OCI-LY3 (cell line): Measurements from ENCODE around the gene CCDC28A.

Experiments used
- H2AFZ ChIP-seq: fragments of 200-600, 300-600 bp; shearing (Covaris generic); 2 replicates; pipeline ENCODE4 v1.6.0; 2014; ENCODE audit warnings: antibody characterized with exemption, low read depth, low read length
- H3K27ac ChIP-seq: fragments of 200-600, 300-600 bp; sonication (generic); 2 replicates; pipeline ENCODE4 v1.5.1; 2014; ENCODE audit warnings: mild to moderate bottlenecking, low read length, moderate library complexity, mixed read lengths
- H3K27me3 ChIP-seq: fragments of 200-600, 300-600 bp; sonication (generic); 2 replicates; pipeline ENCODE4 v1.6.1; 2014; ENCODE audit warnings: low read depth, low read length, mixed read lengths
- H3K36me3 ChIP-seq: fragments of 200-600, 300-600 bp; sonication (generic); replicated peaks from 2 replicates; pipeline ENCODE3; 2014; ENCODE audit warnings: low read depth, low read length, mixed read lengths
- H3K4me1 ChIP-seq: fragments of 300-600, 200-600 bp; sonication (generic); 2 replicates; pipeline ENCODE4 v1.6.1; 2014; ENCODE audit warnings: low read length, mixed read lengths
- H3K4me2 ChIP-seq: fragments of 200-600, 300-600 bp; sonication (generic); 2 replicates; pipeline ENCODE4 v1.6.1; 2014; ENCODE audit warnings: low read length, mixed read lengths
- H3K4me3 ChIP-seq: fragments of 300-600, 200-600 bp; sonication (generic); 2 replicates; pipeline ENCODE4 v1.5.1; 2014; ENCODE audit warnings: antibody characterized with exemption, mild to moderate bottlenecking, low read length, moderate library complexity
- H3K79me2 ChIP-seq: fragments of 300-600, 200-600 bp; shearing (Covaris generic); 2 replicates; pipeline ENCODE4 v1.6.1; 2014; ENCODE audit warnings: mild to moderate bottlenecking, low read length, mixed read lengths
- H3K9ac ChIP-seq: fragments of 300-600, 200-600 bp; shearing (Covaris generic); 2 replicates; pipeline ENCODE4 v1.6.0; 2014; ENCODE audit warnings: mild to moderate bottlenecking, low read length, moderate library complexity
- H3K9me3 ChIP-seq: fragments of 200-600, 300-600 bp; shearing (Covaris generic); 2 replicates; pipeline ENCODE4 v1.6.1; 2014; ENCODE audit warnings: low read length, mixed read lengths; ENCODE audit not compliant: insufficient read depth
- H4K20me1 ChIP-seq: fragments of 200-600, 300-600 bp; sonication (generic); 2 replicates; pipeline ENCODE4 v1.6.1; 2016; ENCODE audit warnings: low read length, mixed read lengths; ENCODE audit not compliant: insufficient read depth
- CTCF ChIP-seq: fragments of 200-600, 300-600 bp; sonication (generic); IDR thresholded peaks from 2 replicates; pipeline ENCODE4 v1.5.1; 2014; ENCODE audit warnings: antibody characterized with exemption, low read length, low read depth
- EZH2phosphoT487 ChIP-seq: fragments of 200-600 bp; shearing (Covaris generic); IDR thresholded peaks from 2 replicates; pipeline ENCODE4 v1.6.1; 2018; ENCODE audit warnings: antibody characterized with exemption, mixed run types, low read depth

CCDC28A gene

GRCh38 chr6:138803331-138803730, 29.8 kb downstream of the CCDC28A start:
- no peaks in the 10 kb centered on the region for H3K79me2 ChIP-seq
- H3K36me3 ChIP-seq: no peaks in the 10 kb centered on the region
- H3K4me1 ChIP-seq: peaks cover 9% of the 10 kb centered on the region
- H3K9ac ChIP-seq: no peak overlapping the region
- no peaks in the 10 kb centered on the region for H3K9me3 ChIP-seq
- H2AFZ ChIP-seq: no peak overlapping the region
- no peaks in the 10 kb centered on the region for H4K20me1 ChIP-seq
- no peak overlapping the region for H3K4me2 ChIP-seq
- peaks cover 12% of the 10 kb centered on the region for H3K27me3 ChIP-seq
- no peak overlapping the region for H3K27ac ChIP-seq
- H3K4me3 ChIP-seq: no peak overlapping the region
- no peak for TF ChIP-seq CTCF
- TF ChIP-seq EZH2phosphoT487: no peak

- Histone ChIP-seq H3K9ac (no peak overlapping the region), H3K4me1 (peaks cover 9% of the 10 kb centered on the region), H3K79me2 (no peaks in the 10 kb centered on the region), H3K4me2 (no peak overlapping the region), H3K27ac (no peak overlapping the region), H4K20me1 (no peaks in the 10 kb centered on the region), H3K27me3 (peaks cover 12% of the 10 kb centered on the region), H3K4me3 (no peak overlapping the region), H3K36me3 (no peaks in the 10 kb centered on the region), H3K9me3 (no peaks in the 10 kb centered on the region), H2AFZ (no peak overlapping the region)
- TF ChIP-seq EZH2phosphoT487: no peak
- TF ChIP-seq CTCF: no peak
Observed at GRCh38 chr6:138803861-138804260, 30.3 kb downstream of the CCDC28A start.

GRCh38 chr6:138805016-138805765, 31.6 kb downstream of the CCDC28A start:
- H3K79me2 ChIP-seq: no peaks in the 10 kb centered on the region
- TF ChIP-seq CTCF (no peak), EZH2phosphoT487 (no peak)
- peaks cover 12% of the 10 kb centered on the region for H3K27me3 ChIP-seq
- H2AFZ ChIP-seq: no peak overlapping the region
- no peak overlapping the region for H3K27ac ChIP-seq
- no peaks in the 10 kb centered on the region for H3K9me3 ChIP-seq
- peaks cover 9% of the 10 kb centered on the region for H3K4me1 ChIP-seq
- H3K4me3 ChIP-seq: no peak overlapping the region
- H3K4me2 ChIP-seq: no peak overlapping the region
- H3K9ac ChIP-seq: no peak overlapping the region
- H3K36me3 ChIP-seq: no peaks in the 10 kb centered on the region
- no peaks in the 10 kb centered on the region for H4K20me1 ChIP-seq

GRCh38 chr6:138806889-138807288, 33.3 kb downstream of the CCDC28A start:
- Histone ChIP-seq H2AFZ (no peak overlapping the region), H3K4me1 (peaks cover 9% of the 10 kb centered on the region), H3K36me3 (no peaks in the 10 kb centered on the region), H3K9ac (no peak overlapping the region), H3K4me2 (no peak overlapping the region; the same call in none of the 2 replicates), H3K4me3 (no peak overlapping the region), H3K79me2 (no peaks in the 10 kb centered on the region), H3K27ac (no peak overlapping the region), H3K9me3 (no peaks in the 10 kb centered on the region), H4K20me1 (no peaks in the 10 kb centered on the region), H3K27me3 (peaks cover 12% of the 10 kb centered on the region)
- no peak for TF ChIP-seq CTCF
- TF ChIP-seq EZH2phosphoT487: no peak
